ENCODE measurements around the gene FMNL2.

- TF ChIP-seq, protein P1, sequence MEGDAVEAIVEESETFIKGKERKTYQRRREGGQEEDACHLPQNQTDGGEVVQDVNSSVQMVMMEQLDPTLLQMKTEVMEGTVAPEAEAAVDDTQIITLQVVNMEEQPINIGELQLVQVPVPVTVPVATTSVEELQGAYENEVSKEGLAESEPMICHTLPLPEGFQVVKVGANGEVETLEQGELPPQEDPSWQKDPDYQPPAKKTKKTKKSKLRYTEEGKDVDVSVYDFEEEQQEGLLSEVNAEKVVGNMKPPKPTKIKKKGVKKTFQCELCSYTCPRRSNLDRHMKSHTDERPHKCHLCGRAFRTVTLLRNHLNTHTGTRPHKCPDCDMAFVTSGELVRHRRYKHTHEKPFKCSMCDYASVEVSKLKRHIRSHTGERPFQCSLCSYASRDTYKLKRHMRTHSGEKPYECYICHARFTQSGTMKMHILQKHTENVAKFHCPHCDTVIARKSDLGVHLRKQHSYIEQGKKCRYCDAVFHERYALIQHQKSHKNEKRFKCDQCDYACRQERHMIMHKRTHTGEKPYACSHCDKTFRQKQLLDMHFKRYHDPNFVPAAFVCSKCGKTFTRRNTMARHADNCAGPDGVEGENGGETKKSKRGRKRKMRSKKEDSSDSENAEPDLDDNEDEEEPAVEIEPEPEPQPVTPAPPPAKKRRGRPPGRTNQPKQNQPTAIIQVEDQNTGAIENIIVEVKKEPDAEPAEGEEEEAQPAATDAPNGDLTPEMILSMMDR (IDR thresholded peaks at IDR 0.05), result no peak
- no peak for TF ChIP-seq POLR2A (IDR thresholded peaks at IDR 0.05)
Measured at GRCh38 chr2:152647552-152647951, 312.6 kb downstream of the FMNL2 start.

All from thyroid gland (tissue), 4 donors.